Measurements from ENCODE around the gene KLF16. TPM values are rescaled to one million over a fixed set of nuclear protein-coding genes. Genes with fewer than 3 reads are reported as not detected.

The KLF16 gene
- total RNA-seq, 1 experiment from 2014 or later = 64.0 TPM

DNA sequence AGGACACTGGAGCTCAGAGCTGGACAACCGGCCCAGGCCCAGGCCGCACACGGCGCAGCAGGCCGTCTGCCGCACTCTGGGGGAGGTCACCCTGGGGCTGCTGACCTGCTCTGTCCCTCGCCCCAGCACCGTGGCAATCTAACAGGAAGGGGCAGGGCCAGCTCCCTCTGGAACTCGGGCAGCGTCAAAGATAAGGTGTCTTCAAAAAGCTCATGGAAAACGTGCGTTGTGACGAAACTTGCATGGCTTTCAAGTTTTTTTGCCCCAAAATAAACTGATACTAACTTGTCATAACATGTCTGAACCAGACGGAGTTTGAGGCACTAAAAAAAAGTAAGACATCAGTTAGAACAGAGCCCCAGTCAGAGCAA is 39.1 kb downstream of the KLF16 start (continued):
- TF ChIP-seq, protein P1, sequence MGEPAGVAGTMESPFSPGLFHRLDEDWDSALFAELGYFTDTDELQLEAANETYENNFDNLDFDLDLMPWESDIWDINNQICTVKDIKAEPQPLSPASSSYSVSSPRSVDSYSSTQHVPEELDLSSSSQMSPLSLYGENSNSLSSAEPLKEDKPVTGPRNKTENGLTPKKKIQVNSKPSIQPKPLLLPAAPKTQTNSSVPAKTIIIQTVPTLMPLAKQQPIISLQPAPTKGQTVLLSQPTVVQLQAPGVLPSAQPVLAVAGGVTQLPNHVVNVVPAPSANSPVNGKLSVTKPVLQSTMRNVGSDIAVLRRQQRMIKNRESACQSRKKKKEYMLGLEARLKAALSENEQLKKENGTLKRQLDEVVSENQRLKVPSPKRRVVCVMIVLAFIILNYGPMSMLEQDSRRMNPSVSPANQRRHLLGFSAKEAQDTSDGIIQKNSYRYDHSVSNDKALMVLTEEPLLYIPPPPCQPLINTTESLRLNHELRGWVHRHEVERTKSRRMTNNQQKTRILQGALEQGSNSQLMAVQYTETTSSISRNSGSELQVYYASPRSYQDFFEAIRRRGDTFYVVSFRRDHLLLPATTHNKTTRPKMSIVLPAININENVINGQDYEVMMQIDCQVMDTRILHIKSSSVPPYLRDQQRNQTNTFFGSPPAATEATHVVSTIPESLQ (CRISPR knock-in tag; IDR thresholded peaks at IDR 0.05) = no peak
- TF ChIP-seq, protein P2, sequence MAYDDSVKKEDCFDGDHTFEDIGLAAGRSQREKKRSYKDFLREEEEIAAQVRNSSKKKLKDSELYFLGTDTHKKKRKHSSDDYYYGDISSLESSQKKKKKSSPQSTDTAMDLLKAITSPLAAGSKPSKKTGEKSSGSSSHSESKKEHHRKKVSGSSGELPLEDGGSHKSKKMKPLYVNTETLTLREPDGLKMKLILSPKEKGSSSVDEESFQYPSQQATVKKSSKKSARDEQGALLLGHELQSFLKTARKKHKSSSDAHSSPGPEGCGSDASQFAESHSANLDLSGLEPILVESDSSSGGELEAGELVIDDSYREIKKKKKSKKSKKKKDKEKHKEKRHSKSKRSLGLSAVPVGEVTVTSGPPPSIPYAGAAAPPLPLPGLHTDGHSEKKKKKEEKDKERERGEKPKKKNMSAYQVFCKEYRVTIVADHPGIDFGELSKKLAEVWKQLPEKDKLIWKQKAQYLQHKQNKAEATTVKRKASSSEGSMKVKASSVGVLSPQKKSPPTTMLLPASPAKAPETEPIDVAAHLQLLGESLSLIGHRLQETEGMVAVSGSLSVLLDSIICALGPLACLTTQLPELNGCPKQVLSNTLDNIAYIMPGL (CRISPR knock-in tag; IDR thresholded peaks at IDR 0.05) = no peak
- TF ChIP-seq KAT7 (CRISPR knock-in tag; IDR thresholded peaks at IDR 0.05; ENCODE audit: borderline replicate concordance) (no peak), ZNF671 (CRISPR knock-in tag; IDR thresholded peaks at IDR 0.05) (no peak)

DNA sequence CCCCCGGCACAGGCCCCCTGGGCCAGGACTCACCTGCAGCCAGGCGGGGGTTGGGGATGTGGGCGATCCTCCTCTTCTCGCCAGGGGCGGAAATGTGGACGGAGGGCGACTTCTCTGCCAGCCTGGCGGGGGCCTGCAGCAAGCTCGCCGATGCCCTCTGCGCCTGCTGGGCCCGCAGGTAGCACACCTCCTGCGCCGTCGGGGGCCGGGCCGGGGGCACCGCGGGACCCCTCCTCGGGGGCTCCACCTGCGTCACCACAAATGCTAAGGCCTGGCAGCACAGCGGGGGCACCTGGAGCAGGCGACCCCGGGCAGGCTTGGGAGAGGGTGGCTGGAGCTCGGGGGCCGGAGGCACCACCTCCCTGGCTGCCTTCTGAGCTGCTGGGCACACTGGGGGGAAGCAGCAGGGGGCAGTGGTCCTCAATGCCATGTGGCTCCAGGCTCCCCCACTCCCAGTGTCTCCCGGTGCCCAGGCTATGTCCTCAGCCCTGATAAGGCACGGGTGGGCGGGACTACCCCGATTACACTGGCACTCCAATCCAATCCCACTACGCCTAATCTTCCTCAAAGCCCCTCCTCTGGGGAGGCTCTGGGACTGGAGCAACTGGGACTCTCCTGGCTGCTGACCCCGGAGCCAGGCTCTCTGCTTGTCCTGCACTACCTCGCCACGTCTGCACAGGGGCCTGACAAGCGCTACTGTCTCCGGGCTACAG is 39.7 kb downstream of the KLF16 start:
- CTCF ChIA-PET = interaction anchor here (0.8 to 3.7 kb wide), 7 partner anchors 10 to 278 kb away, joined by 3 to 13 read pairs (median 3); no protein-coding TSS in a partner anchor
- H3K27ac Mint-ChIP-seq = no peak overlapping the region
- POLR2A ChIA-PET = no interaction called here

More for the DNA sequence above, 39.7 kb downstream of the KLF16 start:
- H3K36me3 Mint-ChIP-seq = peaks cover 12% of the 10 kb centered on the region
- H3K9me3 Mint-ChIP-seq = no peaks in the 10 kb centered on the region
- H3K4me1 Mint-ChIP-seq = peaks cover 6% of the 10 kb centered on the region; the same call in 1 of the 2 replicates
- TF ChIP-seq TEAD4 (CRISPR knock-in tag; IDR thresholded peaks at IDR 0.05) (no peak), KAT7 (CRISPR knock-in tag; IDR thresholded peaks at IDR 0.05; ENCODE audit: borderline replicate concordance) (no peak), FOXP1 (CRISPR knock-in tag; IDR thresholded peaks at IDR 0.05; ENCODE audit: borderline replicate concordance) (no peak), ZNF263 (CRISPR knock-in tag; IDR thresholded peaks at IDR 0.05; ENCODE audit: low read depth) (no peak), FOXK1 (CRISPR knock-in tag; IDR thresholded peaks at IDR 0.05) (no peak), SMAD4 (CRISPR knock-in tag; IDR thresholded peaks at IDR 0.05) (no peak), GTF2I (CRISPR knock-in tag; conservative IDR thresholded peaks at IDR 0.05) (no peak), NR1H2 (CRISPR knock-in tag; IDR thresholded peaks at IDR 0.05) (no peak), TCF7 (CRISPR knock-in tag; IDR thresholded peaks at IDR 0.05; ENCODE audit: low read depth) (no peak), SOX15 (CRISPR knock-in tag; IDR thresholded peaks at IDR 0.05) (no peak), ETV6 (CRISPR knock-in tag; IDR thresholded peaks at IDR 0.05) (no peak), NR3C1 (CRISPR knock-in tag; conservative IDR thresholded peaks at IDR 0.05; ENCODE audit: low read depth) (no peak), NR2C2 (CRISPR knock-in tag; IDR thresholded peaks at IDR 0.05) (no peak)
- TF ChIP-seq, protein P3, sequence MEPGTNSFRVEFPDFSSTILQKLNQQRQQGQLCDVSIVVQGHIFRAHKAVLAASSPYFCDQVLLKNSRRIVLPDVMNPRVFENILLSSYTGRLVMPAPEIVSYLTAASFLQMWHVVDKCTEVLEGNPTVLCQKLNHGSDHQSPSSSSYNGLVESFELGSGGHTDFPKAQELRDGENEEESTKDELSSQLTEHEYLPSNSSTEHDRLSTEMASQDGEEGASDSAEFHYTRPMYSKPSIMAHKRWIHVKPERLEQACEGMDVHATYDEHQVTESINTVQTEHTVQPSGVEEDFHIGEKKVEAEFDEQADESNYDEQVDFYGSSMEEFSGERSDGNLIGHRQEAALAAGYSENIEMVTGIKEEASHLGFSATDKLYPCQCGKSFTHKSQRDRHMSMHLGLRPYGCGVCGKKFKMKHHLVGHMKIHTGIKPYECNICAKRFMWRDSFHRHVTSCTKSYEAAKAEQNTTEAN (CRISPR knock-in tag; IDR thresholded peaks at IDR 0.05) = no peak
- TF ChIP-seq, protein P4, sequence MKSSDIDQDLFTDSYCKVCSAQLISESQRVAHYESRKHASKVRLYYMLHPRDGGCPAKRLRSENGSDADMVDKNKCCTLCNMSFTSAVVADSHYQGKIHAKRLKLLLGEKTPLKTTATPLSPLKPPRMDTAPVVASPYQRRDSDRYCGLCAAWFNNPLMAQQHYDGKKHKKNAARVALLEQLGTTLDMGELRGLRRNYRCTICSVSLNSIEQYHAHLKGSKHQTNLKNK (CRISPR knock-in tag; IDR thresholded peaks at IDR 0.05) = no peak
- TF ChIP-seq, protein P5, sequence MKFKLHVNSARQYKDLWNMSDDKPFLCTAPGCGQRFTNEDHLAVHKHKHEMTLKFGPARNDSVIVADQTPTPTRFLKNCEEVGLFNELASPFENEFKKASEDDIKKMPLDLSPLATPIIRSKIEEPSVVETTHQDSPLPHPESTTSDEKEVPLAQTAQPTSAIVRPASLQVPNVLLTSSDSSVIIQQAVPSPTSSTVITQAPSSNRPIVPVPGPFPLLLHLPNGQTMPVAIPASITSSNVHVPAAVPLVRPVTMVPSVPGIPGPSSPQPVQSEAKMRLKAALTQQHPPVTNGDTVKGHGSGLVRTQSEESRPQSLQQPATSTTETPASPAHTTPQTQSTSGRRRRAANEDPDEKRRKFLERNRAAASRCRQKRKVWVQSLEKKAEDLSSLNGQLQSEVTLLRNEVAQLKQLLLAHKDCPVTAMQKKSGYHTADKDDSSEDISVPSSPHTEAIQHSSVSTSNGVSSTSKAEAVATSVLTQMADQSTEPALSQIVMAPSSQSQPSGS (CRISPR knock-in tag; IDR thresholded peaks at IDR 0.05; ENCODE audit: borderline replicate concordance, low read depth) = no peak
- TF ChIP-seq, protein P6, sequence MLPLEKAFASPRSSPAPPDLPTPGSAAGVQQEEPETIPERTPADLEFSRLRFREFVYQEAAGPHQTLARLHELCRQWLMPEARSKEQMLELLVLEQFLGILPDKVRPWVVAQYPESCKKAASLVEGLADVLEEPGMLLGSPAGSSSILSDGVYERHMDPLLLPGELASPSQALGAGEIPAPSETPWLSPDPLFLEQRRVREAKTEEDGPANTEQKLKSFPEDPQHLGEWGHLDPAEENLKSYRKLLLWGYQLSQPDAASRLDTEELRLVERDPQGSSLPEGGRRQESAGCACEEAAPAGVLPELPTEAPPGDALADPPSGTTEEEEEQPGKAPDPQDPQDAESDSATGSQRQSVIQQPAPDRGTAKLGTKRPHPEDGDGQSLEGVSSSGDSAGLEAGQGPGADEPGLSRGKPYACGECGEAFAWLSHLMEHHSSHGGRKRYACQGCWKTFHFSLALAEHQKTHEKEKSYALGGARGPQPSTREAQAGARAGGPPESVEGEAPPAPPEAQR (CRISPR knock-in tag; IDR thresholded peaks at IDR 0.05) = no peak
- TF ChIP-seq, protein P7, sequence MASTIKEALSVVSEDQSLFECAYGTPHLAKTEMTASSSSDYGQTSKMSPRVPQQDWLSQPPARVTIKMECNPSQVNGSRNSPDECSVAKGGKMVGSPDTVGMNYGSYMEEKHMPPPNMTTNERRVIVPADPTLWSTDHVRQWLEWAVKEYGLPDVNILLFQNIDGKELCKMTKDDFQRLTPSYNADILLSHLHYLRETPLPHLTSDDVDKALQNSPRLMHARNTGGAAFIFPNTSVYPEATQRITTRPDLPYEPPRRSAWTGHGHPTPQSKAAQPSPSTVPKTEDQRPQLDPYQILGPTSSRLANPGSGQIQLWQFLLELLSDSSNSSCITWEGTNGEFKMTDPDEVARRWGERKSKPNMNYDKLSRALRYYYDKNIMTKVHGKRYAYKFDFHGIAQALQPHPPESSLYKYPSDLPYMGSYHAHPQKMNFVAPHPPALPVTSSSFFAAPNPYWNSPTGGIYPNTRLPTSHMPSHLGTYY (CRISPR knock-in tag; IDR thresholded peaks at IDR 0.05) = no peak
- TF ChIP-seq, protein P8, sequence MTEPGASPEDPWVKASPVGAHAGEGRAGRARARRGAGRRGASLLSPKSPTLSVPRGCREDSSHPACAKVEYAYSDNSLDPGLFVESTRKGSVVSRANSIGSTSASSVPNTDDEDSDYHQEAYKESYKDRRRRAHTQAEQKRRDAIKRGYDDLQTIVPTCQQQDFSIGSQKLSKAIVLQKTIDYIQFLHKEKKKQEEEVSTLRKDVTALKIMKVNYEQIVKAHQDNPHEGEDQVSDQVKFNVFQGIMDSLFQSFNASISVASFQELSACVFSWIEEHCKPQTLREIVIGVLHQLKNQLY (CRISPR knock-in tag; IDR thresholded peaks at IDR 0.05) = no peak
- no peak overlapping the region for H3K4me3 Mint-ChIP-seq
- H3K27me3 Mint-ChIP-seq (ENCODE audit: low read depth) = no peaks in the 10 kb centered on the region
- ATAC-seq (no peak), DNase-seq (ENCODE audit: low spot score) (no peak)

Measured in WTC11 (cell line).